DMS53 (cell line): Measurements from ENCODE around the gene CAMK2B.

Source experiments
- DNase-seq: peaks from one replicate; lab custom pipeline; 2025; lab: John Stamatoyannopoulos, UW

CAMK2B gene

GRCh38 chr7:44257618-44258422, 67.6 kb downstream of the CAMK2B start:
- DNase-seq, result peak; percentile 94

- DNase-seq, result no peak
These were observed 68.2 kb downstream of the CAMK2B start for GRCh38 chr7:44257213-44257612.

GRCh38 chr7:44256459-44256858, 68.9 kb downstream of the CAMK2B start:
- no peak for DNase-seq

- no peak for DNase-seq
These were observed 73.5 kb downstream of the CAMK2B start for GRCh38 chr7:44251881-44252280.

- DNase-seq, result no peak
These were observed 74.1 kb downstream of the CAMK2B start for GRCh38 chr7:44251269-44251668.

- DNase-seq, result no peak
These were observed 75.7 kb downstream of the CAMK2B start for GRCh38 chr7:44249639-44250234.

- DNase-seq, result no peak
These were observed 77.3 kb downstream of the CAMK2B start for GRCh38 chr7:44247868-44248651.

GRCh38 chr7:44246396-44247113, 78.8 kb downstream of the CAMK2B start:
- DNase-seq, result no peak

- DNase-seq, result peak; percentile 65
These were observed 81.1 kb downstream of the CAMK2B start for GRCh38 chr7:44244282-44244681.

GRCh38 chr7:44242091-44242490, 83.3 kb downstream of the CAMK2B start:
- no peak for DNase-seq

GRCh38 chr7:44240983-44241510, 84.3 kb downstream of the CAMK2B start:
- DNase-seq, result peak; percentile 95

GRCh38 chr7:44240376-44240775, 85.0 kb downstream of the CAMK2B start:
- DNase-seq, result no peak

- DNase-seq, result no peak
These were observed 86.0 kb downstream of the CAMK2B start for GRCh38 chr7:44239361-44239760.

- DNase-seq, result no peak
These were observed 87.2 kb downstream of the CAMK2B start for GRCh38 chr7:44238116-44238695.

- no peak for DNase-seq
These were observed 87.7 kb downstream of the CAMK2B start for GRCh38 chr7:44237696-44238095.

- DNase-seq, result no peak
These were observed 89.1 kb downstream of the CAMK2B start for GRCh38 chr7:44236333-44236728.

- peak; percentile 55 for DNase-seq
These were observed 89.6 kb downstream of the CAMK2B start for GRCh38 chr7:44235582-44236332.

GRCh38 chr7:44235066-44235465, 90.3 kb downstream of the CAMK2B start:
- no peak for DNase-seq

GRCh38 chr7:44232901-44233715, 92.3 kb downstream of the CAMK2B start:
- DNase-seq, result no peak

GRCh38 chr7:44232396-44232795, 93.0 kb downstream of the CAMK2B start:
- no peak for DNase-seq
